Ascending aorta (tissue), 2 donors: ENCODE results near the gene USP24. TPM values are rescaled to one million over a fixed set of nuclear protein-coding genes. Genes with fewer than 3 reads are reported as not detected.

Experiments used
- DNase-seq, 2 donors: peaks; one replicate each; pipeline ENCODE4 v3.0.0-alpha.2; 2019; ENCODE audit warnings: low spot score in 2 of 2
- H3K27ac ChIP-seq, 2 donors: fragments of 200-600 bp; sonication (generic); one replicate each; pipeline ENCODE4 v1.5.1; 2016 to 2017; ENCODE audit warnings: mild to moderate bottlenecking in 1 of 2
- H3K27me3 ChIP-seq: fragments of 200-600 bp; sonication (generic); one replicate; pipeline ENCODE4 v1.5.1; 2017
- H3K36me3 ChIP-seq, 2 donors: fragments of 200-600 bp; sonication (generic); one replicate each; pipeline ENCODE4 v1.5.1; 2016
- H3K4me1 ChIP-seq, 2 donors: fragments of 200-600 bp; sonication (generic); one replicate each; pipeline ENCODE4 v1.5.1; 2016 to 2017; ENCODE audit warnings: mild to moderate bottlenecking in 1 of 2
- H3K4me3 ChIP-seq, 2 donors: fragments of 200-600 bp; sonication (generic); one replicate each; pipeline ENCODE4 v1.5.1; 2016 to 2017; ENCODE audit warnings: mild to moderate bottlenecking in 1 of 2
- H3K9me3 ChIP-seq, 2 donors: fragments of 200-600 bp; sonication (generic); one replicate each; pipeline ENCODE4 v1.5.1; 2016
- intact Hi-C: fragments of 100-400 bp; cut with DNase I; formaldehyde crosslinking; loops from one replicate; pipeline ENCODE4 v1.15.1; 2023
- total RNA-seq: library from RNA; depleted of rRNA; stranded (reverse); fragments of >200 nt; gene quantifications from one replicate; pipeline ENCODE4 v1.1.0, GENCODE V29; 2016
- TF ChIP-seq, protein P1 (sequence below), 3 experiments: fragments of 200-600 bp in 2 of 3; fragments of 450-650 bp in 1 of 3; sonication (generic) in 2 of 3; IDR thresholded peaks; one replicate each; pipeline ENCODE4 v1.5.1; 2016 to 2019; ENCODE audit warnings: antibody characterized with exemption in 3 of 3, mild to moderate bottlenecking in 1 of 3, moderate library complexity in 1 of 3

Gene USP24
- total RNA-seq, 1 donor from 2014 or later: 11.2 TPM

DNA sequence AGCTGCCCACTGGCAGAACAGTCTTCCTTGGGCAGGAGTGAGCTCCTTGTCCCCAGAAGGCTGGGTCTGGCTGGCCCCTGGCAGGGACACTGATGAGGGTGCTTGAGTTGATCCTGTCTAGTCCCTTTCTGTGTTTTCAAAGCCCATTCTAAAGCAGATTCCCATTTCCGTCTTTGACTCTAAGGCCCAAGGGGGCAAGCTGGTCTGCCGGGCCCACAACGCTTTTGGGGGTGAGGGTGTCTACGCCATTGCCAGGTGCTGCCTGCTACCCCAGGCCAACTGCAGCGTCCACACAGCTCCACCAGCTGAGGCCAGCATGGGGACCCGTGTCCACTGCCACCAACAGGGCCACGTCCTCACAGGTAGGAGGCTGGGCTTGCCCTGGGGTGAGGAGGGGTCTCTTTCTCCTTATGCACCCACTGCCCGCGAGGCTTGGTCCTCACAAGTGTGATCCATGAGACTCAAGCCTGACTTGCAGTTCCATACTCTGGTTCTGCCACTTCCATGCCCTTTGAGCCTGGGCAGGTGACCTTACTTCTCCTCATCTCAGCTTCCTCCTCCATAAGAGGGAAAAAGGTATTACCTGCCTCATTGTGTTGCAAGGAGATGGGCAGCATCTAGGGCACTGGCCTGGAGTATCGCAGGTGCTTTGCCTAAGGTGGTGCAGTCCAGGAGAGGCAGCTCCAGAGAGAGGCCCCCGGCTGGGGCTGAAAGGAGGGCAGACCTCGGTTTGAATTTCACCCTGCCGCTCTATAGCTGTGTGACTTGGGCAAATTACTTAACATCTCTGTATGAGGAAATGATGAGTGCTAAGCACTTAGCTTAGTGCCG lies 155.6 kb downstream of the USP24 start:
- no peaks in the 10 kb centered on the region for H3K9me3 ChIP-seq
- intact Hi-C loops: no loop called here
- TF ChIP-seq, protein P1, sequence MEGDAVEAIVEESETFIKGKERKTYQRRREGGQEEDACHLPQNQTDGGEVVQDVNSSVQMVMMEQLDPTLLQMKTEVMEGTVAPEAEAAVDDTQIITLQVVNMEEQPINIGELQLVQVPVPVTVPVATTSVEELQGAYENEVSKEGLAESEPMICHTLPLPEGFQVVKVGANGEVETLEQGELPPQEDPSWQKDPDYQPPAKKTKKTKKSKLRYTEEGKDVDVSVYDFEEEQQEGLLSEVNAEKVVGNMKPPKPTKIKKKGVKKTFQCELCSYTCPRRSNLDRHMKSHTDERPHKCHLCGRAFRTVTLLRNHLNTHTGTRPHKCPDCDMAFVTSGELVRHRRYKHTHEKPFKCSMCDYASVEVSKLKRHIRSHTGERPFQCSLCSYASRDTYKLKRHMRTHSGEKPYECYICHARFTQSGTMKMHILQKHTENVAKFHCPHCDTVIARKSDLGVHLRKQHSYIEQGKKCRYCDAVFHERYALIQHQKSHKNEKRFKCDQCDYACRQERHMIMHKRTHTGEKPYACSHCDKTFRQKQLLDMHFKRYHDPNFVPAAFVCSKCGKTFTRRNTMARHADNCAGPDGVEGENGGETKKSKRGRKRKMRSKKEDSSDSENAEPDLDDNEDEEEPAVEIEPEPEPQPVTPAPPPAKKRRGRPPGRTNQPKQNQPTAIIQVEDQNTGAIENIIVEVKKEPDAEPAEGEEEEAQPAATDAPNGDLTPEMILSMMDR (IDR thresholded peaks at IDR 0.05): no peak
- H3K27ac ChIP-seq: no peak overlapping the region
- H3K27me3 ChIP-seq: no peaks in the 10 kb centered on the region
- DNase-seq: peak in 1 of 2 donors; percentile 48
- no peak overlapping the region for H3K4me3 ChIP-seq
- H3K4me1 ChIP-seq: peaks cover 0 to 6% of the 10 kb centered on the region in 2 donors
- no peaks in the 10 kb centered on the region for H3K36me3 ChIP-seq

DNA sequence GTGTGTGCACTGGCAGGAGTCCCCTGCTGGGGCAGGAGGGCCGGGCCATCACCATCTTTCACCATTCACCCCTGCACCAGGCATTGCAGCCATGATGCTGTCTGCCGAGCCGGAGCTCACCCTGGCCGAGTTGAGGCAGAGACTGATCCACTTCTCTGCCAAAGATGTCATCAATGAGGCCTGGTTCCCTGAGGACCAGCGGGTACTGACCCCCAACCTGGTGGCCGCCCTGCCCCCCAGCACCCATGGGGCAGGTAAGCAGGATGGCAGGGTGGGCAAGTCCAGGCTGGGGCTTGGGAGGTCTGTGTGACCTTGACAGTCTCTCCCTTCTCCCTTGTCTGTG lies 157.2 kb downstream of the USP24 start:
- peaks cover 0 to 6% of the 10 kb centered on the region in 2 donors for H3K4me1 ChIP-seq
- DNase-seq: peak in 1 of 2 donors; percentile 55
- intact Hi-C loops: no loop called here
- no peak overlapping the region for H3K4me3 ChIP-seq
- no peaks in the 10 kb centered on the region for H3K9me3 ChIP-seq
- H3K27me3 ChIP-seq: no peaks in the 10 kb centered on the region
- H3K36me3 ChIP-seq: no peaks in the 10 kb centered on the region
- no peak overlapping the region for H3K27ac ChIP-seq
- TF ChIP-seq, protein P1 (IDR thresholded peaks at IDR 0.05): no peak

DNA sequence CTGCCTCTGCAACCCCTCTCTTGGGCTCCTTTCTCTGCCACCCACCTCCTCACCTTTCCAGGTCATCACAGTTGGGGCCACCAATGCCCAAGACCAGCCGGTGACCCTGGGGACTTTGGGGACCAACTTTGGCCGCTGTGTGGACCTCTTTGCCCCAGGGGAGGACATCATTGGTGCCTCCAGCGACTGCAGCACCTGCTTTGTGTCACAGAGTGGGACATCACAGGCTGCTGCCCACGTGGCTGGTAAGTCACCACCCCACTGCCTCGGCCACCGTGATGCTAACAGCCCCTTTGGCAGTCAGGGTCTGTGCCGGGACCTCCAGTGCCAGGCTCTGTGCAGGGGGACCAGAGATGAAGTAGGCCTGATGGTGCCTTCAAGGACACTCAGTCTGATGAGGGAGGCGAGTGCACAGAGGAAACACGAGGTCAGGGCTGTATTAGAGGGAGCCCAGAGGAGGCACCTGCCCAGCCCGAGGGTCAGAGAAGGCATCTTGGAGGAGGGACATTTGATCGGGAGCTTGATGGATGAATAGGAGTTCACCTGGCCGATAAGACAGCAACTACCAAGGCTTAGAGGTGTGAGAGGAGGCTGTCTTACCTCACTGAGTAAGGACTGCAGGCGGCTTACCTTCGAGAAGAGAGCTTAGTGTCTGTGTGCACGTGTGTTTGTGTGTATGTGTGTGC lies 157.8 kb downstream of the USP24 start:
- TF ChIP-seq, protein P1 (IDR thresholded peaks at IDR 0.05): no peak
- no peak overlapping the region for H3K27ac ChIP-seq
- no peak overlapping the region for H3K4me3 ChIP-seq
- peak in 1 of 2 donors; percentile 55 for DNase-seq
- no peaks in the 10 kb centered on the region for H3K27me3 ChIP-seq
- intact Hi-C loops: no loop called here
- H3K9me3 ChIP-seq: no peaks in the 10 kb centered on the region
- no peaks in the 10 kb centered on the region for H3K36me3 ChIP-seq
- H3K4me1 ChIP-seq: peaks cover 0 to 6% of the 10 kb centered on the region in 2 donors

DNA sequence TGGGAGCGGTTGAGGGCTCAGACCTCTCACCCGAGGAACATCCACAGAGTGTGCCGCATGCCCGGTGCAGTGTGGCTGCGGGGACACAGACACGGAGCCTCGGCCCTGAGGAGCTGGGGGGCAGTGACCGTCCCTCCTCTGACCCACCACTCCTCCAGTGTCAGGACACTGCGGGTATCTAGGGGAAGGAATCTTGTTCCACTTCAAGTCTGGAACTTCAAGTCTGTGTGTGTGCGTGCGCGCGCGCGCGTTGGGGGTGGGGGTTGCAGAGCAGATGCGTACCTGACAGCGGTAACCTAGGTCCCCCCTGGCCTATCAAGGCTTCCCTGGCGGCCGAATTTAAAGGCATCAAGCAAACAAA lies 158.6 kb downstream of the USP24 start:
- no peaks in the 10 kb centered on the region for H3K36me3 ChIP-seq
- no peaks in the 10 kb centered on the region for H3K27me3 ChIP-seq
- no peak overlapping the region for H3K4me3 ChIP-seq
- intact Hi-C loops: no loop called here
- no peaks in the 10 kb centered on the region for H3K9me3 ChIP-seq
- peak in 1 of 2 donors; percentile 50 for DNase-seq
- TF ChIP-seq, protein P1 (IDR thresholded peaks at IDR 0.05): no peak
- no peak overlapping the region for H3K27ac ChIP-seq
- H3K4me1 ChIP-seq: peaks cover 0 to under 1% of the 10 kb centered on the region in 2 donors

DNA sequence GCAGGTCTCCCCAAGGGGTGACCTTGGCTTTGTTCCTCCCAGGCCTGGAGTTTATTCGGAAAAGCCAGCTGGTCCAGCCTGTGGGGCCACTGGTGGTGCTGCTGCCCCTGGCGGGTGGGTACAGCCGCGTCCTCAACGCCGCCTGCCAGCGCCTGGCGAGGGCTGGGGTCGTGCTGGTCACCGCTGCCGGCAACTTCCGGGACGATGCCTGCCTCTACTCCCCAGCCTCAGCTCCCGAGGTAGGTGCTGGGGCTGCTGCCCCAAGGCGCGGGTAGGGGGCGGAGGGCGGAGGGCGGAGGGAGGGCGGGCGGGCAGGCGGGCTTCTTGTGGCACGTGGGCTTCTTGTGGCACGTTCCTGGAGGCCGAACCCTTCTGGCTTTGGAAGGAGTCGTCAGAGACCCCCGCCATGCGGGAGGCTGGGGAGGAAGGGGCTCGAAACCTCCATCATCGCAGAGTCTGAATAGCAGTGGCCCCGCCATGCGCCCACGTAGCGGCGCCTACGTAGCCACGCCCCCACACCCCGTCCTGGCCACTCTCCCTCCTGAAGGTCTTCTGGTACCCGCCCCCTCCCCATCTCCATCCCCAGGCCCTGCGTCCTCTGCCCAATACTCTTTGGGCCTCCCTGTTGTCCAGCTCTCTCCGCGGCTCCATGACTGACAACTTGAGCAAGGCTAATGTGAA lies 159.1 kb downstream of the USP24 start:
- Histone ChIP-seq H3K27me3 (no peaks in the 10 kb centered on the region), H3K36me3 (no peaks in the 10 kb centered on the region), H3K4me3 (no peak overlapping the region), H3K27ac (no peak overlapping the region), H3K4me1 (no peaks in the 10 kb centered on the region), H3K9me3 (no peaks in the 10 kb centered on the region)
- peak in 1 of 2 donors; percentile 41 for DNase-seq
- TF ChIP-seq, protein P1 (IDR thresholded peaks at IDR 0.05): no peak
- intact Hi-C loops: no loop called here
